Endothelial cell (in vitro differentiated cells): ENCODE data around the gene DCTD. TPM values are rescaled to one million over a fixed set of nuclear protein-coding genes. Genes with fewer than 3 reads are reported as not detected.

ENCODE experiments used
- DNase-seq: peaks from one replicate; pipeline ENCODE4 v3.0.0; 2021; ENCODE audit warnings: low spot score
- H3K27ac Mint-ChIP-seq: one replicate; pipeline ENCODE4 v1.8.0; 2021; ENCODE audit warnings: mixed read lengths, inconsistent platforms; ENCODE audit not compliant: unreplicated experiment
- H3K27me3 Mint-ChIP-seq: one replicate; pipeline ENCODE4 v1.8.0; 2021; ENCODE audit warnings: mild to moderate bottlenecking, moderate library complexity, mixed read lengths, inconsistent platforms; ENCODE audit not compliant: unreplicated experiment
- H3K36me3 Mint-ChIP-seq: one replicate; pipeline ENCODE4 v1.8.0; 2021; ENCODE audit warnings: mild to moderate bottlenecking, low read depth, mixed read lengths, inconsistent platforms; ENCODE audit not compliant: unreplicated experiment
- H3K4me1 Mint-ChIP-seq: one replicate; pipeline ENCODE4 v1.8.0; 2021; ENCODE audit warnings: mild to moderate bottlenecking, mixed read lengths, inconsistent platforms; ENCODE audit not compliant: unreplicated experiment
- H3K4me3 Mint-ChIP-seq: one replicate; pipeline ENCODE4 v1.8.0; 2021; ENCODE audit warnings: mild to moderate bottlenecking, mixed read lengths, inconsistent platforms; ENCODE audit not compliant: unreplicated experiment
- H3K9me3 Mint-ChIP-seq: one replicate; pipeline ENCODE4 v1.8.0; 2021; ENCODE audit warnings: mixed read lengths, inconsistent platforms; ENCODE audit not compliant: unreplicated experiment
- total RNA-seq: library from RNA; stranded (reverse); fragmentation: NEBNext Ultra II Directional; extraction: Animal tissue kit (Norgen Biotek cat#: 25700); gene quantifications from one replicate; pipeline ENCODE4 v1.2.1, GENCODE V29; 2021; ENCODE audit not compliant: unreplicated experiment
- TF ChIP-seq, protein P1 (sequence below): fragments of 200-600 bp; sonication (generic); IDR thresholded peaks from one replicate; pipeline ENCODE4 v1.5.0; 2021; ENCODE audit warnings: antibody characterized with exemption; ENCODE audit not compliant: unreplicated experiment

Gene DCTD
- total RNA-seq, 1 donor from 2014 or later: 115 TPM

DNA sequence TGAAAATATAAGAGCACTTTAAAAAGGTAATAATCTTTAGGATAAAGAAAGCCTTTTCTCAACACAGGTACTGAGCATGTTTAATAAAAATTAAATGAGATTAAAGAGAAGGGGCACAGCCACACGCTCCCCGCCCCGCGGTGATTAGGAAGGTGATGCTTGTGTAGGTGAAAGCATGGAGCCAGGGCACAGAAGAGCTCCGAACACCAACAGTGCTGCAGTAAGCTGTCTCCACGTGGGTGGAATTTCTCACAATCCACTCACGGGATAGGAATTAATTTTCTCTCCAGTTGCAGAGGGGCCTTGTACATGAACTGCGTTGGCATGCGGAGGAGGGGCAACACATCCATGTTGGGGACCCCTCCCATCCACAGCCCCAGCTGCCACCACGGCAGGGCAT is 27.0 kb downstream of the DCTD start:
- Mint-ChIP-seq H3K4me3 (no peak overlapping the region), H3K36me3 (peaks cover 54% of the 10 kb centered on the region), H3K27ac (no peak overlapping the region), H3K9me3 (no peaks in the 10 kb centered on the region), H3K27me3 (no peaks in the 10 kb centered on the region), H3K4me1 (no peaks in the 10 kb centered on the region)
- DNase-seq: no peak
- TF ChIP-seq, protein P1, sequence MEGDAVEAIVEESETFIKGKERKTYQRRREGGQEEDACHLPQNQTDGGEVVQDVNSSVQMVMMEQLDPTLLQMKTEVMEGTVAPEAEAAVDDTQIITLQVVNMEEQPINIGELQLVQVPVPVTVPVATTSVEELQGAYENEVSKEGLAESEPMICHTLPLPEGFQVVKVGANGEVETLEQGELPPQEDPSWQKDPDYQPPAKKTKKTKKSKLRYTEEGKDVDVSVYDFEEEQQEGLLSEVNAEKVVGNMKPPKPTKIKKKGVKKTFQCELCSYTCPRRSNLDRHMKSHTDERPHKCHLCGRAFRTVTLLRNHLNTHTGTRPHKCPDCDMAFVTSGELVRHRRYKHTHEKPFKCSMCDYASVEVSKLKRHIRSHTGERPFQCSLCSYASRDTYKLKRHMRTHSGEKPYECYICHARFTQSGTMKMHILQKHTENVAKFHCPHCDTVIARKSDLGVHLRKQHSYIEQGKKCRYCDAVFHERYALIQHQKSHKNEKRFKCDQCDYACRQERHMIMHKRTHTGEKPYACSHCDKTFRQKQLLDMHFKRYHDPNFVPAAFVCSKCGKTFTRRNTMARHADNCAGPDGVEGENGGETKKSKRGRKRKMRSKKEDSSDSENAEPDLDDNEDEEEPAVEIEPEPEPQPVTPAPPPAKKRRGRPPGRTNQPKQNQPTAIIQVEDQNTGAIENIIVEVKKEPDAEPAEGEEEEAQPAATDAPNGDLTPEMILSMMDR: no peak

DNA sequence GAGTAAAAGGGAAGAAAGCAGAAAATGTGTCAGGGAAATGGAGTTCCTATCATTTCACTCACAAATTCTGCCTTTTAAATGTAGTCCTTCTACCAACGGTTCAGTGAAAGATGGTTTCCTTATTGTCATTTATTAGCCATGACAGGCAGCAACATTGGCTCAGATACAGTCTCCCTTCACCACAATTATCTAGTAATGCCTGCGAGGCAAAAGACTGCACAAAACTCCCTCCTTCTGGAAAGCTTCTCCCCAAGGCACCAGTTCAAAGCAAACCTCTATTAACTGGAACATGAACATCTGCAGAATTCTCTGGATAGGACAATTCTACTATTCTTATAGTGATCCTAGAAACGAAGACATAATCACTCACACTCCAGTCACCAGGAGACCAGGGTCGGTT is 28.3 kb downstream of the DCTD start:
- no peak for DNase-seq
- Mint-ChIP-seq H3K27me3 (no peaks in the 10 kb centered on the region), H3K4me3 (no peak overlapping the region), H3K27ac (no peak overlapping the region), H3K4me1 (no peaks in the 10 kb centered on the region), H3K9me3 (no peaks in the 10 kb centered on the region), H3K36me3 (peaks cover 57% of the 10 kb centered on the region)
- TF ChIP-seq, protein P1: no peak

DNA sequence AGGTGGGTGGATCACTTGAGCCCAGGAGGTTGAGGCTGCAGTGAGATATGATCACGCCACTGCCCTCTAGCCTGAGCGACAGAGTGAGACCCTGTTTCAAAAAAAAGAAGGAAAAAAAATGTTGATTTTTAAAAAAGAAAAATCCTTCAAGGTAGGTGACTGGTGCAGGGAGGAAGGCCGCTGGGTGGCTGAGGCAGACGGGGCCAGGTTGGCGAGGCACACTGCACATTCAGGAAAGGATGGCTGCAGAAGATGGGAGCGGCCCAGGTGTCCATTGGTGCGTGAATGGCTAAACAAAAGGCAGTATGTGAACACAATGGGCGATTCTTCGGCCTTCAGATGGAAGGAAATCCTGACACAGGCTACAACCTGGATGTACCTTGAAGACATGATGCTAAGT is 30.4 kb downstream of the DCTD start:
- peaks cover 64% of the 10 kb centered on the region for H3K36me3 Mint-ChIP-seq
- H3K4me1 Mint-ChIP-seq: no peaks in the 10 kb centered on the region
- H3K9me3 Mint-ChIP-seq: no peaks in the 10 kb centered on the region
- H3K4me3 Mint-ChIP-seq: no peak overlapping the region
- DNase-seq: no peak
- no peaks in the 10 kb centered on the region for H3K27me3 Mint-ChIP-seq
- H3K27ac Mint-ChIP-seq: no peak overlapping the region
- TF ChIP-seq, protein P1: no peak

DNA sequence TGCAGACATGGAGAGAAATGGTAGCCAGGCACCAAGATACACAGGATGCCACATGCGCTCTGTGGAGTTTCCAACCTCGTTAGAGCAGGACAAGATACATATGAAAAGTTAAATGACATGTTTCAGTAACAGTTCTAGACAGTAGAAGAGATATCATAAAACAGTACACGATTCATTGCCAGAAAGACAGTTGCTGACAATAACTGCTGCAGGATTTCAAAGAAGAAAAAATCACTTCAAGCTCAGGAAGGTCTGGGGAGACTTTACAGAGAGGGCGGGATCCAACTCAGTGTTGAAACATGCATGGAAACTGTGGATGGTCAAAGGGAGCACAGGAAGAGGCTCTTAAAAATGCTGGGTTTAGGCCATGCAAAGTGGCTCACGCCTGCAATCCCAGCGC is 31.0 kb downstream of the DCTD start:
- Mint-ChIP-seq H3K4me1 (peaks cover under 1% of the 10 kb centered on the region), H3K27me3 (no peaks in the 10 kb centered on the region), H3K27ac (no peak overlapping the region), H3K4me3 (peak overlapping the region; percentile 28), H3K36me3 (peaks cover 64% of the 10 kb centered on the region), H3K9me3 (no peaks in the 10 kb centered on the region)
- no peak for DNase-seq
- TF ChIP-seq, protein P1: no peak

DNA sequence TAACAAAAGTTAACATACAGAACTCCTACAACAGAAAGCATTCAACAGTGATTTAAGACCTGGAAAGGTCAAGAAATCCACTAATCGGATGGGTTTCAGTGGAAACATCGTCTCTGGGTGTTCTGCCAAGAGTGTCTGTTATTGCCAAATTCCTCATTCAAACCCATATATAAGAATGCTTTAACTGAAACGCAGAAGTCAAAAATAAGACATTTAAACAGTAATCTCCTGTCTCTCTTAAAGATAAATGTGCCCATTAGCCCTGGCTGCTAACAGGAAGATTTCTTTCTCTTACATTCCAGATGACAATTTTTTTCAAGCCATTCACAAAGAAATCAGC is 31.5 kb downstream of the DCTD start:
- Mint-ChIP-seq H3K4me3 (peak overlapping the region; percentile 28), H3K36me3 (peaks cover 61% of the 10 kb centered on the region), H3K9me3 (no peaks in the 10 kb centered on the region), H3K4me1 (peaks cover 5% of the 10 kb centered on the region), H3K27me3 (no peaks in the 10 kb centered on the region), H3K27ac (no peak overlapping the region)
- no peak for DNase-seq
- TF ChIP-seq, protein P1: no peak
